GM12878 (cell line): Measurements from ENCODE around the gene GRIFIN. TPM values are rescaled to one million over a fixed set of nuclear protein-coding genes. Genes with fewer than 3 reads are reported as not detected.

ENCODE experiments used
- ATAC-seq: fragments of 200-7000 bp; cut with Tn5 transposase; 3 replicates; pipeline ENCODE4 v1.9.1; 2020; ENCODE audit warnings: mild to moderate bottlenecking, moderate library complexity
- BruUV-seq: library from RNA; stranded (reverse); fragments of 400-500 nt; replicated peaks from 2 replicates; lab custom pipeline; 2021; lab: Mats Ljungman, UMichigan
- CTCF ChIA-PET: fragments of 300-600 bp; sonication (Branson Sonifier 250); formaldehyde crosslinking; extraction: SDS; loops from one replicate; lab custom pipeline; 2021; ENCODE audit warnings: inconsistent platforms; lab: Yijun Ruan, JAX
- POLR2A ChIA-PET: fragments of 350-600 bp; formaldehyde crosslinking; extraction: SDS; loops from one replicate; lab custom pipeline; 2021; ENCODE audit warnings: inconsistent platforms; lab: Charles Lee
- RAD21 ChIA-PET: fragments of 300-600 bp; sonication (Branson Sonifier 250); formaldehyde crosslinking; loops from one replicate; lab custom pipeline; 2023; ENCODE audit warnings: antibody characterized with exemption; ENCODE audit not compliant: unreplicated experiment; lab: Charles Lee
- SMC1A ChIA-PET: fragments of 300-600 bp; sonication (Branson Sonifier 250); formaldehyde crosslinking; loops from one replicate; lab custom pipeline; 2023; ENCODE audit not compliant: unreplicated experiment, uncharacterized antibody; lab: Charles Lee
- DNase-seq: peaks from one replicate; pipeline ENCODE4 v3.0.0-alpha.2; 2011; ENCODE audit warnings: low read depth, low spot score
- FAIRE-seq: peaks from 3 replicates; lab custom pipeline; 2011; peaks lifted over from hg19 to GRCh38; lab: Jason Lieb, UNC
- H2AFZ ChIP-seq: 2 replicates; pipeline ENCODE4 v1.6.0; 2011; ENCODE audit warnings: low read depth, low read length, control low read depth; ENCODE audit not compliant: control insufficient read depth
- H3K27ac ChIP-seq: 2 replicates; pipeline ENCODE4 v1.5.1; 2011; ENCODE audit warnings: control low read depth; ENCODE audit not compliant: control insufficient read depth, insufficient read depth
- H3K27me3 ChIP-seq, 2 experiments: replicated peaks in 1 of 2; 2 replicates each; pipeline versions ENCODE4 v1.6.0 to v1.6.1; 2011; ENCODE audit warnings: low read length in 1 of 2; ENCODE audit not compliant: control insufficient read depth in 2 of 2, insufficient read depth in 2 of 2
- H3K36me3 ChIP-seq, 2 experiments: 2 replicates each; pipeline ENCODE4 v1.5.1; 2011; ENCODE audit warnings: low read length in 1 of 2; ENCODE audit not compliant: control insufficient read depth in 2 of 2, insufficient read depth in 2 of 2
- H3K4me1 ChIP-seq: 2 replicates; pipeline ENCODE4 v1.6.1; 2011; ENCODE audit warnings: mild to moderate bottlenecking, low read length, moderate library complexity, mixed read lengths; ENCODE audit not compliant: control insufficient read depth, insufficient read depth
- H3K4me2 ChIP-seq: 2 replicates; pipeline ENCODE4 v1.6.0; 2011; ENCODE audit warnings: control low read depth; ENCODE audit not compliant: control insufficient read depth, insufficient read depth
- H3K4me3 ChIP-seq: fragments of 200-600 bp; sonication (generic); 2 replicates; pipeline ENCODE4 v1.5.1; 2016
- H3K79me2 ChIP-seq: 2 replicates; pipeline ENCODE4 v1.6.0; 2011; ENCODE audit warnings: low read length; ENCODE audit not compliant: control insufficient read depth, insufficient read depth
- H3K9ac ChIP-seq: 2 replicates; pipeline ENCODE4 v1.8.0; 2011; ENCODE audit warnings: low read length, control low read depth, mixed read lengths; ENCODE audit not compliant: control insufficient read depth, insufficient read depth
- H3K9me3 ChIP-seq: replicated peaks from 3 replicates; pipeline ENCODE4 v1.5.1; 2011; ENCODE audit warnings: mild to moderate bottlenecking, low read length; ENCODE audit not compliant: control insufficient read depth, insufficient read depth
- H4K20me1 ChIP-seq: 2 replicates; pipeline ENCODE4 v1.6.0; 2011; ENCODE audit not compliant: control insufficient read depth, insufficient read depth
- ASH2L ChIP-seq: fragments of 300-600, 200-600 bp; sonication (generic); IDR thresholded peaks from 2 replicates; pipeline ENCODE4 v1.6.1; 2017; ENCODE audit warnings: low read depth, mild to moderate bottlenecking, borderline replicate concordance
- BCL11A ChIP-seq: IDR thresholded peaks from 2 replicates; pipeline ENCODE4 v1.6.1; 2011; ENCODE audit warnings: low read depth, low read length
- FOXM1 ChIP-seq: IDR thresholded peaks from 2 replicates; pipeline ENCODE4 v1.6.1; 2012; ENCODE audit warnings: low read depth, mild to moderate bottlenecking, inconsistent platforms, low read length, moderate library complexity
- HCFC1 ChIP-seq: fragments of 150-350 bp; IDR thresholded peaks from 2 replicates; pipeline ENCODE4 v1.6.1; 2014; ENCODE audit warnings: low read length
- HDAC2 ChIP-seq: fragments of 200-600 bp; sonication (generic); IDR thresholded peaks from 2 replicates; pipeline ENCODE4 v1.6.1; 2017
- KLF5 ChIP-seq: fragments of 450-650 bp; IDR thresholded peaks from 2 replicates; pipeline ENCODE4 v1.6.1; 2014; ENCODE audit warnings: mild to moderate bottlenecking; ENCODE audit not compliant: partially characterized antibody
- MEF2B ChIP-seq: fragments of 450-650 bp; IDR thresholded peaks from 2 replicates; pipeline ENCODE4 v1.6.1; 2018; ENCODE audit warnings: mild to moderate bottlenecking, moderate library complexity; ENCODE audit not compliant: partially characterized antibody, poor library complexity, severe bottlenecking
- NFXL1 ChIP-seq: fragments of 450-650 bp; IDR thresholded peaks from 2 replicates; pipeline ENCODE4 v1.6.1; 2017; ENCODE audit warnings: antibody characterized with exemption, mild to moderate bottlenecking, borderline replicate concordance
- SMC3 ChIP-seq: IDR thresholded peaks from 2 replicates; pipeline ENCODE4 v1.6.1; 2011; ENCODE audit warnings: low read length, improper control_type of control experiment, borderline replicate concordance
- SUZ12 ChIP-seq: fragments of 200-600 bp; sonication (generic); IDR thresholded peaks from one replicate; pipeline ENCODE4 v1.6.1; 2018; ENCODE audit warnings: antibody characterized with exemption, mild to moderate bottlenecking; ENCODE audit not compliant: unreplicated experiment
- TCF7 ChIP-seq: IDR thresholded peaks from 2 replicates; pipeline ENCODE4 v1.6.1; 2014; ENCODE audit warnings: antibody characterized with exemption, borderline replicate concordance
- YBX1 ChIP-seq: fragments of 450-650 bp; IDR thresholded peaks from 2 replicates; pipeline ENCODE4 v1.6.1; 2016; ENCODE audit warnings: antibody characterized with exemption
- WGBS: methylation state at CpG from one replicate; pipeline ENCODE4 v1.1.6; 2016; ENCODE audit warnings: low lambda C conversion rate; ENCODE audit not compliant: insufficient replicate concordance, insufficient coverage; ENCODE audit errors: missing lambda C conversion rate; 5-methylcytosine and 5-hydroxymethylcytosine counted together
- in situ Hi-C: fragments of 300-500 bp; cut with MboI; formaldehyde crosslinking; loops from 9 replicates; pipeline ENCODE4 v1.14.3; 2018; ENCODE audit warnings: mixed read lengths
- intact Hi-C: fragments of 100-400 bp; cut with micrococcal nuclease; formaldehyde crosslinking; loops from one replicate; pipeline ENCODE4 v1.14.2; 2022; ENCODE audit not compliant: unreplicated experiment
- polyA plus RNA-seq, 11 experiments: library from polyadenylated mRNA; depleted of rRNA in 4 of 11; unstranded in 6 of 11; stranded (reverse) in 5 of 11; fragments of >200 nt; fragmentation: Nextera tagmentation in 4 of 11; fragmentation: Illumina TruSeq in 1 of 11; extraction: Ambion mirVana in 4 of 11; extraction: Trizol in 1 of 11; gene quantifications; 1 replicate in 1 of 11; 2 replicates in 10 of 11; pipeline versions ENCODE4 v1.2.1 to v1.2.3, GENCODE V29; 2011 to 2016; ENCODE audit warnings: inconsistent platforms in 2 of 11, missing spikeins in 2 of 11, low read depth in 1 of 11
- total RNA-seq, 4 experiments: library from RNA; depleted of rRNA in 3 of 4; stranded (reverse); fragments of >200 nt in 3 of 4; fragmentation: Illumina TruSeq in 1 of 4; extraction: Trizol in 1 of 4; gene quantifications; 2 replicates each; pipeline versions ENCODE4 v1.2.1 to v1.2.3, GENCODE V29; 2013 to 2021
- TF ChIP-seq, protein P1 (sequence below): IDR thresholded peaks from 2 replicates; pipeline ENCODE4 v1.6.1; 2012; ENCODE audit warnings: low read length, inconsistent platforms
- TF ChIP-seq, protein P2 (sequence below): IDR thresholded peaks from 2 replicates; pipeline ENCODE4 v1.6.1; 2012; ENCODE audit warnings: mild to moderate bottlenecking, low read depth, low read length

The GRIFIN gene
- total and polyA plus RNA-seq, 10 of the 15 experiments (the other 5 are each of a cell fraction or from before 2014, with no cell fraction given) = not detected

DNA sequence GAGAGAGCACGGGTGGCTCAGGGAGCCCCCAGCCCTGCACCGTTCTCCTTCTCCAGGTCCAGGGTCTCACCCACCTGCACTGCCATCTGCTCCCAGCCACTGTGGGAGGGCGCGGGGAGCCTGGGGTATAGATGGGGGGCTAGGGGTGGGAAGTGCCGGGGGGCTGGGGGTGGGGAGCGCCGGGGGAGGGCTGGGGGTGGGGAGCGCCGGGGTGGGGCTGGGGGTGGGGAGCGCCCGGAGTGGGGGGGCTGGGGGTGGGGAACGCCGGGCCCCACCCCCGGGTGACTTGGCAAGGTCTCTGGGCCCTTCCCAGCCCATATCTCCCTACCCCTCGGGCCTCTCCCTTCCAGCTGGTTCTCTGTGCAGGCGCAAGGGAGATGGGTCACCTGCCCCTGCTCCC lies at the start of gene GRIFIN (continued):
- TF ChIP-seq, protein P1, sequence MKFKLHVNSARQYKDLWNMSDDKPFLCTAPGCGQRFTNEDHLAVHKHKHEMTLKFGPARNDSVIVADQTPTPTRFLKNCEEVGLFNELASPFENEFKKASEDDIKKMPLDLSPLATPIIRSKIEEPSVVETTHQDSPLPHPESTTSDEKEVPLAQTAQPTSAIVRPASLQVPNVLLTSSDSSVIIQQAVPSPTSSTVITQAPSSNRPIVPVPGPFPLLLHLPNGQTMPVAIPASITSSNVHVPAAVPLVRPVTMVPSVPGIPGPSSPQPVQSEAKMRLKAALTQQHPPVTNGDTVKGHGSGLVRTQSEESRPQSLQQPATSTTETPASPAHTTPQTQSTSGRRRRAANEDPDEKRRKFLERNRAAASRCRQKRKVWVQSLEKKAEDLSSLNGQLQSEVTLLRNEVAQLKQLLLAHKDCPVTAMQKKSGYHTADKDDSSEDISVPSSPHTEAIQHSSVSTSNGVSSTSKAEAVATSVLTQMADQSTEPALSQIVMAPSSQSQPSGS = no peak
- TF ChIP-seq HDAC2 = no peak

DNA sequence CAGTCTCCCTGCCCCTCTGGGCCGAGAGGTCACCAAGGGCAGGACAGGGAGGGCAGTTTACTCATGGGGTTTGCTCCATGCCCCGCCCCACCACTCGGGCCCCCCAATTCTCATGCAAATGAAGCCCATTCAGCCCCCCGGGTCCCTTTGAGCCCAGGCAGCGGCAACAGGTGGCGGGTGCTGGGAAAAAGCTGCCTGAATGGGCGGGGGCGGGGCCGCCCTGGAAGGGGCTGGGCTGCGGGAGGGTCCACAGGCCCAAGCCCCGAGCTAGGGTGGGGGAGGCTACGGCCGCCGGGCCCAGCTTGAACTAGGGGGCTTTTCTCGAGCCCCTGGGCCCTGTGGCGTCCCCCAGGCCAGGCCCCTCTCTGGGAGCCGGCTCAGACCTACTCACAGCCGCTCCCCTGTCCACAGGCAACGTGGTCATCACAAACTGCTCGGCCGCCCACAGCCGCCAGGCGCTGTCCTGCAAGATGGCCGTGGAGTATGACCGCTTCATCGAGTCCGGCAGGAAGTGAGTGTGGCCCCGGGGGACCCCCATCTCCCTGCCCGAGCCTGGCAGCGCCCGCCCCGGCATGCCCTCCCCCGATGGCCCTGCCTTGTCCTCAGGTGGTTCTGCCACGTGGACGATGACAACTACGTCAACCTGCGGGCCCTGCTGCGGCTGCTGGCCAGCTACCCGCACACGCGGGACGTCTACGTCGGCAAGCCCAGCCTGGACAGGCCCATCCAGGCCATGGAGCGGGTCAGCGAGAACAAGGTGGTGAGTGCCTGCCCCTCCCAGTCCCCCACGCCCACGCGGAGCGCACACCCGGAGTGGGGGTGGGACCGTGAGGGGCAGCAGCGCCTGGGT lies 48.8 kb upstream of the GRIFIN start:
- Histone ChIP-seq H3K4me2 (no peak overlapping the region), H3K27me3 (peaks cover 0 to 11% of the 10 kb centered on the region in 2 experiments; a peak in 3 of 4 replicates), H3K36me3 (no peaks in the 10 kb centered on the region), H3K4me1 (peaks cover 34% of the 10 kb centered on the region), H4K20me1 (no peaks in the 10 kb centered on the region), H2AFZ (no peak overlapping the region), H3K79me2 (no peaks in the 10 kb centered on the region), H3K9me3 (no peaks in the 10 kb centered on the region), H3K9ac (no peak overlapping the region), H3K4me3 (no peak overlapping the region), H3K27ac (no peak overlapping the region)
- ATAC-seq (no peak), DNase-seq (no peak), FAIRE-seq (no peak)
- no peak for TF ChIP-seq HDAC2
- no peak for TF ChIP-seq FOXM1
- no peak for TF ChIP-seq KLF5
- TF ChIP-seq MEF2B = no peak
- no peak for TF ChIP-seq NFXL1
- no peak for TF ChIP-seq SMC3
- TF ChIP-seq SUZ12 = no peak
- no peak for TF ChIP-seq HCFC1
- TF ChIP-seq, protein P2, sequence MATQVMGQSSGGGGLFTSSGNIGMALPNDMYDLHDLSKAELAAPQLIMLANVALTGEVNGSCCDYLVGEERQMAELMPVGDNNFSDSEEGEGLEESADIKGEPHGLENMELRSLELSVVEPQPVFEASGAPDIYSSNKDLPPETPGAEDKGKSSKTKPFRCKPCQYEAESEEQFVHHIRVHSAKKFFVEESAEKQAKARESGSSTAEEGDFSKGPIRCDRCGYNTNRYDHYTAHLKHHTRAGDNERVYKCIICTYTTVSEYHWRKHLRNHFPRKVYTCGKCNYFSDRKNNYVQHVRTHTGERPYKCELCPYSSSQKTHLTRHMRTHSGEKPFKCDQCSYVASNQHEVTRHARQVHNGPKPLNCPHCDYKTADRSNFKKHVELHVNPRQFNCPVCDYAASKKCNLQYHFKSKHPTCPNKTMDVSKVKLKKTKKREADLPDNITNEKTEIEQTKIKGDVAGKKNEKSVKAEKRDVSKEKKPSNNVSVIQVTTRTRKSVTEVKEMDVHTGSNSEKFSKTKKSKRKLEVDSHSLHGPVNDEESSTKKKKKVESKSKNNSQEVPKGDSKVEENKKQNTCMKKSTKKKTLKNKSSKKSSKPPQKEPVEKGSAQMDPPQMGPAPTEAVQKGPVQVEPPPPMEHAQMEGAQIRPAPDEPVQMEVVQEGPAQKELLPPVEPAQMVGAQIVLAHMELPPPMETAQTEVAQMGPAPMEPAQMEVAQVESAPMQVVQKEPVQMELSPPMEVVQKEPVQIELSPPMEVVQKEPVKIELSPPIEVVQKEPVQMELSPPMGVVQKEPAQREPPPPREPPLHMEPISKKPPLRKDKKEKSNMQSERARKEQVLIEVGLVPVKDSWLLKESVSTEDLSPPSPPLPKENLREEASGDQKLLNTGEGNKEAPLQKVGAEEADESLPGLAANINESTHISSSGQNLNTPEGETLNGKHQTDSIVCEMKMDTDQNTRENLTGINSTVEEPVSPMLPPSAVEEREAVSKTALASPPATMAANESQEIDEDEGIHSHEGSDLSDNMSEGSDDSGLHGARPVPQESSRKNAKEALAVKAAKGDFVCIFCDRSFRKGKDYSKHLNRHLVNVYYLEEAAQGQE = no peak
- no peak for TF ChIP-seq YBX1
- no peak for TF ChIP-seq BCL11A
- no peak for TF ChIP-seq TCF7
- TF ChIP-seq ASH2L = no peak
- ChIA-PET RAD21 (no interaction called here), CTCF (no interaction called here), POLR2A (no interaction called here), SMC1A (interaction anchor here (0.5 kb wide), 1 partner anchor 52 kb away, joined by 3 read pairs; no protein-coding TSS in a partner anchor)
- in situ Hi-C loops (no loop called here), intact Hi-C loops (no loop called here)
- BruUV-seq = no TSS peak
- WGBS = 75% methylated on average over 44 of the region's 53 CpGs
